DND-41 (cell line): Measurements from ENCODE around the gene EYA4.

ENCODE experiments used
- CTCF ChIP-seq: IDR thresholded peaks from 2 replicates; pipeline ENCODE4 v1.5.1; 2012; ENCODE audit warnings: borderline replicate concordance, low read length, moderate library complexity, mild to moderate bottlenecking; ENCODE audit not compliant: poor library complexity, severe bottlenecking; ENCODE audit errors: extremely low read depth
- EZH2 ChIP-seq: IDR thresholded peaks from 3 replicates; pipeline ENCODE4 v1.6.1; 2012; ENCODE audit warnings: borderline replicate concordance, low read depth, mild to moderate bottlenecking, moderate library complexity, low read length, inconsistent platforms; ENCODE audit not compliant: severe bottlenecking

GRCh38 chr6:133467982-133468380, 226.8 kb downstream of the EYA4 start:
- TF ChIP-seq CTCF (no peak), EZH2 (no peak)
